ENCODE measurements around the gene HERC5.
"Not testable (repeated sequence)": the region's sequence is repeated elsewhere in the genome, so short reads cannot be mapped to it uniquely, and the experiment has no call there.

HERC5 gene

DNA sequence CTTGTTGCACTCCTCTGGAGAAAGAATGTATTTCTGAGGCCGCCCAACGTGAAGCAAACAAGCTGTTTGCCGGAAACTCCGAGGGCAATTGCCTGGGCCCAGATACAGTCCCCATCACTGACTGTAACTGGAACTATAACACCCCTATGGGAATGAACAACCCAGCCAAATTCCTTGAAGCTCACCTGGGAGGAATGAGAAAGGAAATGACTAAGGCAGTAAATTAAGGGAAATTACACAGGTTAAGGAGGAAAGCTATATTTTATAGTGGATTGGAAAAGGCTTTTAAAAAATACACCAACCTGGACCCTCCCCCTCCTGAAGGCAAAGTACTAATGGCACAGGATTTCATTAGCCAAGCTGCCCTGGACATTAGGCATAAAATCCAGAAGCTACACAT lies 11.7 kb upstream of the HERC5 start:
- ChIA-PET POLR2A (no interaction called here), CTCF (interaction anchor here (0.8 to 1.8 kb wide), 4 partner anchors 10 to 76 kb away, joined by 3 to 8 read pairs (median 4); partner anchors contain the start of gene HERC5)
- no peak for DNase-seq (ENCODE audit: extremely low spot score)
- TF ChIP-seq, protein P1, sequence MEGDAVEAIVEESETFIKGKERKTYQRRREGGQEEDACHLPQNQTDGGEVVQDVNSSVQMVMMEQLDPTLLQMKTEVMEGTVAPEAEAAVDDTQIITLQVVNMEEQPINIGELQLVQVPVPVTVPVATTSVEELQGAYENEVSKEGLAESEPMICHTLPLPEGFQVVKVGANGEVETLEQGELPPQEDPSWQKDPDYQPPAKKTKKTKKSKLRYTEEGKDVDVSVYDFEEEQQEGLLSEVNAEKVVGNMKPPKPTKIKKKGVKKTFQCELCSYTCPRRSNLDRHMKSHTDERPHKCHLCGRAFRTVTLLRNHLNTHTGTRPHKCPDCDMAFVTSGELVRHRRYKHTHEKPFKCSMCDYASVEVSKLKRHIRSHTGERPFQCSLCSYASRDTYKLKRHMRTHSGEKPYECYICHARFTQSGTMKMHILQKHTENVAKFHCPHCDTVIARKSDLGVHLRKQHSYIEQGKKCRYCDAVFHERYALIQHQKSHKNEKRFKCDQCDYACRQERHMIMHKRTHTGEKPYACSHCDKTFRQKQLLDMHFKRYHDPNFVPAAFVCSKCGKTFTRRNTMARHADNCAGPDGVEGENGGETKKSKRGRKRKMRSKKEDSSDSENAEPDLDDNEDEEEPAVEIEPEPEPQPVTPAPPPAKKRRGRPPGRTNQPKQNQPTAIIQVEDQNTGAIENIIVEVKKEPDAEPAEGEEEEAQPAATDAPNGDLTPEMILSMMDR (IDR thresholded peaks at IDR 0.05; ENCODE audit: control extremely low read depth, extremely low read depth, low read depth, missing control alignments): no peak

DNA sequence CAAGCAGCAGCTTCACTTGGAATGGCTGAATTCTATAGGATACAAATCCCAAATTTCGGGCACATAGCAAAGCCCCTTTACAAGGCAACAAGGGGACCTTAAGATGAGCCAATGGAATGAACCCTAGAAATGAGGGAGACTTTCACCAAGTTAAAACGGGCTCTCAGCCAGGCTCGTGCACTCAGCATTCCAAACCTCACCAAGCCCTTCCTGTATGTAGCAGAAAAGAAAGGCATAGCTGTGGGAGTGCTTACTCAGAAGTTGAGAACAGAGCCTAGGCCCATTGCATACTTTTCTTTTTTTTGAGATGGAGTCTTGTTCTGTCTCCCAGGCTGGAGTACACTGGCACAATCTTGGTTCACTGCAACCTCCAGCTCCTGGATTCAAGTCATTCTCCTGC lies 10.8 kb upstream of the HERC5 start:
- CTCF ChIA-PET: interaction anchor here (0.8 to 1.8 kb wide), 5 partner anchors 9 to 76 kb away, joined by 3 to 8 read pairs (median 3); no protein-coding TSS in a partner anchor
- DNase-seq (ENCODE audit: extremely low spot score): no peak
- TF ChIP-seq, protein P1 (IDR thresholded peaks at IDR 0.05; ENCODE audit: control extremely low read depth, extremely low read depth, low read depth, missing control alignments): no peak
- POLR2A ChIA-PET: no interaction called here

DNA sequence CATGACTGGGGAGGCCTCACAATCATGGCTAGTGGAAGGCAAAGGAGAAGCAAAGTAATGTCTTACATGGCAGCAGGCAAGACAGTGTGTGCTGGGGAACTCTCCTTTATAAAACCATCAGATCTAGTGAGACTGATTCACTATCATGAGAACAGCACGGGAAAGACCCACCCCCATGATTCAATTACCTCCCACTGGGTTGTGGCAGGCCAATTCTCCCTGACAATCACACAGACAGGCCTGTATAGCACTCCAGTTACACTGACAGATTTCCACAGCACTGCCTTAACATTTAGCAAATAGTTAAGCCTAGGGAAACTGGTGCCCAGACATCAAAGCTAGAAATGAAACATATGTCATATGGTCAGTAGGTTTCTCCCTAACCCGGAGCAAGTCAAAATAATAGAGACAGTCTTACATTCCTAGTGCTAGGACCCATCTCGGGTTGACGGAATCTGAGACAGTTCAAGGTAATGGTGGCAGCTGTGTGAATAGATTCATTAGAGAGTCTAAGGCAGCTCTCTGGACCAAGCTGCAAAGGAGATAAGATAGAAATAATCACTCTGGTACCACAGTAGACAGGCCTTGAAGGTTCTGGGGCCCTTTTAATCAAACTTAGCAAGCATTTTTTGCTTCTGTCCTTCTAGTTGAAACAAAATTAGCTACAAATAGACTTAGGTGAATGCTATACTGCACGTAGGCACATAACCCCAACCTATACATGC lies 9.4 kb upstream of the HERC5 start:
- ChIA-PET CTCF (interaction anchor here (0.7 to 1.6 kb wide), 5 partner anchors 9 to 164 kb away, joined by 3 to 5 read pairs (median 4); partner anchors contain the start of gene PPM1K), POLR2A (interaction anchor here (0.6 kb wide), 1 partner anchor 424 kb away, joined by 9 read pairs; no protein-coding TSS in a partner anchor)
- TF ChIP-seq, protein P1 (IDR thresholded peaks at IDR 0.05; ENCODE audit: control extremely low read depth, extremely low read depth, low read depth, missing control alignments): no peak
- DNase-seq (ENCODE audit: extremely low spot score): no peak

DNA sequence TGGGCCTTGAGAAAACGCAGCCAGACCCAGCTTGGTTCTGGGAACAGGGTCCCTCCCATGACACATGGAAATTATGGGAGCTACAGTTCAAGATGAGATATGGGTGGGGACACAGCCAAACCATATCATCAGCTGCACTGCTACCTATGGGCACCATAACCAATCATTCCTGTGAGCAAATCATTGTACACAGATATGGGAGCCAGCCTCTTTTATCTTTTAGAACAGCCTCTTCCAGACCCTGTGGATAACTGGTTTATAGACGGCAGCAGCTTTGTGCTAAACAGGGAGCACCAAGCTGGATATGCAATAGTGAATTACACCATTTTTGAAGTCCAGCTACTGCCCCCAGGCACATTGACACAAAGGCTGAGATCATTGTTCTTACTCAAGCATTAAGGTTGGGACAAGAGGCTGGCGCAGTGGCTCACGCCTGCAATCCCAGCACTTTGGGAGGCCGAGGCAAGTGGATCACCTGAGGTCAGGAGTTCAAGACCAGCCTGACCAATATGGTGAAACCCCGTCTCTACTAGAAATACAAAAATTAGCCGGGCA lies 8.6 kb upstream of the HERC5 start:
- ChIA-PET POLR2A (interaction anchor here (0.6 kb wide), 2 partner anchors 30 to 424 kb away, joined by 4 to 9 read pairs; no protein-coding TSS in a partner anchor), CTCF (interaction anchor here (0.8 to 1.3 kb wide), 2 partner anchors 33 to 67 kb away, joined by 3 to 5 read pairs; no protein-coding TSS in a partner anchor)
- not testable (repeated sequence) for DNase-seq (ENCODE audit: extremely low spot score)

DNA sequence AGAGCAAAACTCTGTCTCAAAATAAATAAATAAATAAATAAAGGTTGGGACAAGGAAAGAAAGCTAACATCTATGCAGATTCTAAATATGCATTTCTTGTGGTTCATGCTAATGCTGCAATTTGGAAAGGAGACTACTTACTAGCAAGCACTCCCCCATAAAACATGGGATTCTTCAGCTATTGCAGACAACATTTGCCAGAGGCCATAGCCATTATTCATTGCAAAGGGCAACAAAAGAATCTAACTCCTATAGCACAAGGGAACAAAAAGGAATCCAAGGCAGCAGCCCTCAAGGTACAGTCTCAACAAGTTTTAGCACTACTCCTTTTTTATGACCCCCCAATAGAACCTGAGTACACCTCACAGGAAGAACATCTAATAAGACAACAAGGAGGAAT lies 8.0 kb upstream of the HERC5 start:
- TF ChIP-seq, protein P1 (IDR thresholded peaks at IDR 0.05; ENCODE audit: control extremely low read depth, extremely low read depth, low read depth, missing control alignments): no peak
- ChIA-PET POLR2A (interaction anchor here (0.6 kb wide), 1 partner anchor 31 kb away, joined by 4 read pairs; no protein-coding TSS in a partner anchor), CTCF (interaction anchor here (0.8 to 1.0 kb wide), 3 partner anchors 11 to 77 kb away, joined by 3 to 5 read pairs (median 3); no protein-coding TSS in a partner anchor)
- no peak for DNase-seq (ENCODE audit: extremely low spot score)

DNA sequence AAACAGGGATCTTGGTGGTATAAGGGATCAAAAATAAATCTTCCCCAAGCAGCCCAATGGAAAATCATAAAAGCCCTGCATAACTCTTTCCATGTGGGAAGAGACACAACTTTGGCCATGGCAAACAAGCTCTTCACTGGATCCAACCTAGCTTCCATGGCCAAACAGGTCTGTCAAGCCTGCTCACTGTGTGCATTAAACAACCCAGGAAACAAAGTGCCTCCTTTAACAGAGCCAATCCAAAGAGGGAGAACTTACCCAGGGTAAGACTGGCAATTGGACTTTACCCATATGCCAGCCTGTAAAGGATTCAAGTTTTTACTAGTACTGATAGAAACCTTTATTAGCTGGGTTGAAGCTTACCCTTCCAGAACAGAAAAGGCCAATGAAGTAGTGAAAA lies 7.6 kb upstream of the HERC5 start:
- ChIA-PET CTCF (interaction anchor here (0.8 to 1.0 kb wide), 2 partner anchors 11 to 77 kb away, joined by 3 to 5 read pairs; no protein-coding TSS in a partner anchor), POLR2A (interaction anchor here (0.6 kb wide), 1 partner anchor 31 kb away, joined by 4 read pairs; no protein-coding TSS in a partner anchor)
- no peak for DNase-seq (ENCODE audit: extremely low spot score)
- TF ChIP-seq, protein P1 (IDR thresholded peaks at IDR 0.05; ENCODE audit: control extremely low read depth, extremely low read depth, low read depth, missing control alignments): no peak

Data from GM10248 (cell line).